ENCODE measurements around the gene IRAK1.

Gene IRAK1

DNA sequence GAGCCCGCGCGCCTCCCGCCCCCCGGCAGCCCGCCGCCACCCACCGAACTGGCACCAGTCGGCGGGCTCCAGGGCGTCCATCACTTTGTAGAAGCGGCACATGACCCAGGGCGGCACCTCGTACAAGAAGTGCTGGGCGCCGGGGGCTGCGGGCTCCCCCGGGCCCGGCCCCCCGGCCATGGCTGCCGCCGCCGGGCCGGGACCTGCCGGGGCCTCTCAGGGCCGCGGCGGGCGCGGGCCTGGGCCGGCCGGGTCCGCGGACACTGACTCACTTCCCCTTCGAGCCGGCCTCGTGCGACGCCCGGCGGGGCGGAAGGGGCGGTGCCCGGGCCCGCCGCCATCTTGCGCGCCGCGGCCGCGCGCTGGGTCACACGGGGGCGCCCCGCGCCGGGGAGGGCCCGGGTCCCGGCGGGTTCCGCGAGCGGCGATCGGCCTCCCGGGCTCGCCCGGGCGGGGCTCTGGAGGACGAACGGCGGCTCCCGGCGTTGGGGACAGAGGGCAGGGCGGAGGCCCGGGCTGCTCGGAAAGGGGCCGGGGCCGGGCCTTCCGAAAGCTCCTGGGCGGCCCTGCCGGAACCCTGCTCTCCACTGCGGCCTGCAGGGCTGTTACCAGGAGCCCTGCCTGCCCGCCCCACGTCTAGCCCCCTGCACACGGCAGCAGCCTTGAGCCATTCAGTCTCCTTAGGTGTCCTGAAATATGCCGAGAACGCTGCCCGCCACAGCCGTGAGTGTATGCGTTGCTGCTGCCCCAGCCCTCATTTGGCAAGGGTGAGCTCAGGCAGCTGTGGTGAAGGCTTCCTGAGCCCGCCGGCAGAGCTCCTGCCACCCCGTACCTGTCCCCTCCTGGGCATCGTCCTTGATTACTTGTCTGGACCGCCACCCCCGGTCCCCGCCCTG lies at the start of gene IRAK1:
TSS of gene IRAK1 (minus strand) at position 270 of the 896 bp plus-strand sequence. CDS start at position 180, 90 bp downstream.
- no peak for DNase-seq (ENCODE audit: low read depth in 2 of 2)

DNA sequence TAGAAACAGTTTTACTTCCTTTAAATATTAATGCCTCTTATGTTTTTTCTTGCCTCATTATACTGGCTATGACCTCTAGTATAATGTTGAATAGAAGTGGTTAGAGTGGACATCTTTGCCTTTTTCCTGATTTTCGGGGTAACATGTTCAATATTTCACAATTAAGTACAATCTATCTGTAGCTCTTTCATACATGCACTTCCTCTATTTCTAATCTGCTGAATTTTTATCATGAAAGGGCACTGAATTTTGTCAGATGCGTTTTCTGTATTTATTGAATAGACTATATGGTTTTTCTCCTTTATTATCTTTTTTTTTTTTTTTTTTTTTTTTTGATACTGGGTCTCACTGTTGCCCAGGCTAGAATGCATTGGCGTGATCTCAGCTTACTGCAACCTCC lies 48.9 kb upstream of the IRAK1 start:
- DNase-seq (ENCODE audit: low read depth in 2 of 2) = no peak

DNA sequence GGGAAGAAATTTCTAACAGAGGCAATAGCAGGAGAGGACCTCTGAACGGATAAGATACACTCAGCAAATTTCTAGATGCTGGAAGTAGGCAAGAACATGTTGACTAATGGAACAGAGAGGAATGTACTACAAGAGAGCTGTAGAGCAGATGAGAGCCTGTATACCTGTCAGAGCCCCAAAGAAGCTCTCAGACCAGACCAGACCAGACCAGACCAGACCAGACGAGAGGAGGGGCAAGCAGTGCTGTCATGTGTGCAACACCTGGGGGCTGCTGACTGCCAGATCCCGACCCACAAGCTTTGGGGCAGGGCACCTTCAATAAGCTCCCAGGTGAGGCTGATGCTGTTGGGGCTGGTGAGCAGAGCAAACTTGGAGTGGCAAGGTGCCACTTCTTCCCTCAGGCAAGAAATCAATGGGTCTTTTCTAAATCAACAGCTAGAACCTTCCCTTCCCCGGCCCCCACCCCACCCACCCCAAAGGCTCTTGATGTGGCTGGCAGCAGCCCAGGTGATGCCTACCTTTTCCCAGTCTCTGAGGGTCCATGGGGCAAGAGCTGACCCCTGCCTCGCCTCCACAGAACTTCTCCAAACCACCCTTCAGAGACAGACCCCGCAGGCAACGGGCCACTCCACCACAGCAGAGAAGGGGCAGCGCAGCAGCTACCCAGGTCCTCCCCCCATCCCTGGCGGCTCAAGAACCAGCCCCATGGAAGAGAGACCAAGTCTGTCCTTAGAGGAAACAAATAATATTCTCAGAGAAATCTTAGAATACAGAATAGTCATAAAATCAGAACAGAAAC lies 45.1 kb upstream of the IRAK1 start:
- no peak for DNase-seq (ENCODE audit: low read depth in 2 of 2)

GRCh38 chrX:154063234-154063633 lies 43.5 kb upstream of the IRAK1 start:
- no peak for DNase-seq (ENCODE audit: low read depth in 2 of 2)

DNA sequence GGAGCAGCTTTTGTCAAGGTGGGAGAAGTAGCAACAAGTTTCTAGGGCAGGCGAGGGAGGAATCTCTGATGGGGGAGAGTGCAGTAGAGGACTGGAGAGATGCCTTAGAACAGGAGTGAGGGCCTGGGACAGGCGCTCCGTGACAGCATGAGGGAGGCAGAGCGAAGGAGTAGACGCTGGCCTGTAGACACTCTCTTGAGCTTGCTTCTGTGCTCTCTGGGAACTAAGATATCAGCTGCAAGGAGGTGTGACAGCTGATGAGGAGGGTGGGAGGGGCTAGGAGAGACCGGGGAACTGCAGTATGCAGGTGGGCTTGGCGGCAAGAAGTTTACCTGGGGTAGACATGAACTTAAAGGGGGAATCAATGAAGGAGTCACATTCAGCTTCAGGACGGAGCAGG lies 42.1 kb upstream of the IRAK1 start:
- no peak for DNase-seq (ENCODE audit: low read depth in 2 of 2)

DNA sequence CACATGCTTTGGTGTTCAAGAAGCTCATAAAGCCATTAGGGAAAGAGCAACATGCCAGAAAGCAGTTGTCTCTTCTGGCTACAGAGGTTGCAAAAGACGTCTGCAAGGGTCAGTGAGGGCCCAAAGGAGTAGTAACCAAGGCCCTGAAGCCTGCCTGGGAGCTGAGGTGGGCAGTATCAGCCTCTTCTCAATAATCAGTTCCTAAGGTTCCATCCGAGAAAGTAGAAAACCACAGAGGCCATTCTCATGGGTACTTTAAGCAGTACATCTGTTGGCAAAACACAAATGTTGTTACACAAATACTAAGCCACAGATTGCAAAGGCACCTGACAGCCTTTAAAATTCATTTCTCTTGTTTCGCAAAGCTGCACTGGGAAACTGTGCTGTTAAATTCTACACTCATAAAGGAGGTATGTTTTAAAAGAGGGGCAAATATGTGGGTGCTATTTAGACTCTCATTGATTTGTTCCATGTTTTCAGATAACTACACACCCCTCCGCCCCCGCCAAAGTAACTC lies 40.1 kb upstream of the IRAK1 start:
- no peak for DNase-seq (ENCODE audit: low read depth in 2 of 2)

DNA sequence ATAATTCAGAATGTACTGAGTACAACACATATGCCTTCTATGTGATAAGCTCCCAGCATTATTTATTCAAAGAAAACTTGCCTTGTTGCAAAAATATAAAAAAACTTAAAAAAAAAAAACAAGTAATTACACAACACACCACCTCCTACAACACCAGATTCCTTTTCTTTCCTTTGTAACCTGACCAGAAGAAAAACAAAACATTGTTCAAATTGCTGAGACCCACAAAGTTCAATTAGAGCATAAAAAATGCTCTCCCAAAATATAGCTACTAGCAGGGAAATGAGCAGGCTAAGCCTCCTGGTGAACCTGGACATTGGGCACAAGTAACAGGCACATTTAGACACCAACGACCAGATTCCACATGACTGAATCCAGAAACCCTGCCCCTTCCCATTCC lies 39.5 kb upstream of the IRAK1 start:
- no peak for DNase-seq (ENCODE audit: low read depth in 2 of 2)

DNA sequence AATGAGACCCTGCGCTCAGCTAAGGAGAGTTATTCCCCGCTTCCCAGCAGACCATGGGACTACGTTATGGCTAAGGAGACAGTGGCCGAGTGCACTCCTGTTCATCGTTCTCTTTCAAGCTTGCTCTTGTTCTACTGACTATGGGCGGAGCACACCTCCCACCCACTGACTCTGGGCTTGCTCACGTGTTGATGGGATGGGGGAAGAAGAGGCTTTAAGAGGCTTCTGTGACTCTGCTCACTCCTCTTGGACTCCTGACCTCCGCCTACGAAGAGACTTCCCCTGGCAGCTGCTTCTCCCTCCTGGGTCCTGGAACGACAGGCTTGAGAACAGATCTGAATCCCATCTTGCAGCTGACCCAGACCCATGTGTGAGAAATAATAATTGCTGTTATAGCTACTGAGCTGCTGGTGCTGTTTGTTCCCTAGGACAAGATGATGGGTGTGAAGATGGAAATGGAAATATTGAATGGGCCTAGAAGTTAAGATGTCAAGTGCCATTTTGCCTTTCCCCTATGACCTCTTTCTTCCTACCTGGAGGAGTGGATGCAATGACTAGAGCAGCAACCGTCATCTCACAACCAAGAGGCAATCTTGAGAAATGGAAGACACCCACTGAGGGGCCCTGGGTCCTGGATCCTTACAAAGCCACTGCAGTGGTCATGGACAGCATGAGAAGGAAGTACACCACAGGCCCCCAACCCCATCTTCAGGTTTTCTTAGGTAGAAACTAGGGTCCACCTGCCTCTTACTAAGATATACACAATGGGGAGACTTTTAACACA lies 38.7 kb upstream of the IRAK1 start:
- DNase-seq (ENCODE audit: low read depth in 2 of 2) = no peak

DNA sequence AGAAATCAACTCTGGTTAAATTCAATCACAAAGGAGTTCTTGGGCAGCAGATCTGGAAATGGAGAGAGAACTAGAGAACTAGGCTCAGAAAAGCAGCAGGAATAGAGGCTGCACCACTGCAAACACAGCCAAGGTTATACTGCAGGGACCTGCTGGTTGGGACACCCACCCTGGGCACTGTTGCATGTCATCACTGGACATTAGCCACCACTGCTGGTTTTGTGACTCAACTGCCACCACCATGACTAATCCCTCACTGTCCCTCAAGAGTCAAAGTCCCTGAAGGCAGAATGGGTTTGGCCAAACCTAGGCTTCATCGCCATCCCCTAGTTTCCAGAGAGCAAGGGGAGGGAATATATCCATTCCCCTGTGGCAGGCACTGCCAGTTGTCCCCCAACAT lies 38.1 kb upstream of the IRAK1 start:
- no peak for DNase-seq (ENCODE audit: low read depth in 2 of 2)

GRCh38 chrX:154056770-154057241 lies 37.1 kb upstream of the IRAK1 start:
- DNase-seq (ENCODE audit: low read depth in 2 of 2) = no peak

DNA sequence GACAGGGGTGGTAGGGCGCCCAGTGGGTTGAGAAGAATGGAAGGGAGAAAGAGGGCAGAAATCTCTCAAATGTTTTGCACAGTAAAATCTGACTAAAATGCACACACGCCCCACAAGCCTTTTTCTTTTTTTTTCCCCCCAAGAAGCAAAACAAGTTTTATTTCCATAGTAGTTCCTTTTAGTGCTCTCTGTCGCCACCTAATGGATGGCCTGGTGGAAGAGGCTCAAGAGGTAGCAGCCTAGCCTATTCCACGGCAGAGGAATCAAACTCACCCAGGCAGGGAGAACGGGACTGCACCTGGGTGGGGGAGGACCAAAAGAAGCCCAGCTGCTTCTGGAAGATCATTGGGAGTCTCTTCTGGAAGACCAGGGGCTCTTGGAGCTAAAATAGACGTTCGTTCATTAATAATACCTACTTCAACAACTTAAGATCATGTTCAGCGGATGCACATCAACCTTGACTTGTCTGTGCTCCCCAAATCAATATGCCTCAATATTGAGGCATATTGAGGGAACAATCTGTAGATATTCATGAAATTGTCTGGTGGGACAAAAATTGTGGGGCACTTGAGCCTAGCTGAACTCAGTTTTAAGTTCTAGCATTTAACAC lies 31.6 kb upstream of the IRAK1 start:
- peak; percentile 15 to 67 for DNase-seq (ENCODE audit: low read depth in 2 of 2)

GRCh38 chrX:154050113-154050495 lies 30.4 kb upstream of the IRAK1 start:
- no peak for DNase-seq (ENCODE audit: low read depth in 2 of 2)

DNA sequence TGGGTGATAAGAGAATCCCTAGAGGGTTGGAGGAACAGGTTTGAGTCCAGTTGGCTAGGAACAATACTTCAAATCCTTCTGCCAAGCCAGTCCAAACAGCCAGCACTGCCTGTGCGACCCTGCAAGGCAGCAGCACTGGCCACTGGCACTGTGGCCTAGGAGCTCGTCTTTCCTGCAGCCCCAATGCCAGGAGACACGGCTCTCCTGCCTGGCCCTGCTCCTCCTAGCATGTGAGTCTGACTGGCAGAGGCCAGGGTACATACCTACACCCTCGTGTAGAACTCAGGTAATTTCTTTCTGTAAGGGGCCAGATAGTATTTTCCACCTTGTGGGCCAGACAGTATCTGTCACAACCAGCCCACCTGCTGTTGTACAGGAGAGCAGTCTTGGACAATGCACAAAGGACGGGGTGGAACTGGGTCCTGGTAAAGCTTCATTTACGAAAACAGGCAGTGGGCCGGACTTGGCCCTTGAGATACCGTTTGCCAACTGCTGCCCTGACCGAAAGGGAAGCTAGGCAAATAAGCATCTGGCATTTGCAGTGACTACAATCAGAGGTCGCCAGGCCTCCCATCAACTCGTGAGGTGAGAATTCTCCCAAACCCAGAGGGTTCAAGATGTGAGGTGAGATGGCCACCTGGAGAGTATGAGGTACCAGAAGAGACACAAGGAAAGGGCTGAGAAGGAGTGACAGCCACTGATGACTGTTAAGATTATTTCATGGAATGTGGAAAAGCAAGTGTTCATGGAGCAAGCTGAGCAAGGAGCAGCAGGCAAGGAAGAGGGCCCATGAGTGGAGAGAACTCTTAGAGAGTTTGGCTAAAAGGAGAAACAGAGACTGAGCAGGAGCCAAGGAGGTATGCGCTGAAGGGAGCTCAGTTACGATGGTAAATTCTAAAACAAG lies 29.8 kb upstream of the IRAK1 start:
- no peak for DNase-seq (ENCODE audit: low read depth in 2 of 2)

- no peak for DNase-seq (ENCODE audit: low read depth in 2 of 2)
These were observed 28.7 kb upstream of the IRAK1 start for GRCh38 chrX:154048398-154048797.

DNA sequence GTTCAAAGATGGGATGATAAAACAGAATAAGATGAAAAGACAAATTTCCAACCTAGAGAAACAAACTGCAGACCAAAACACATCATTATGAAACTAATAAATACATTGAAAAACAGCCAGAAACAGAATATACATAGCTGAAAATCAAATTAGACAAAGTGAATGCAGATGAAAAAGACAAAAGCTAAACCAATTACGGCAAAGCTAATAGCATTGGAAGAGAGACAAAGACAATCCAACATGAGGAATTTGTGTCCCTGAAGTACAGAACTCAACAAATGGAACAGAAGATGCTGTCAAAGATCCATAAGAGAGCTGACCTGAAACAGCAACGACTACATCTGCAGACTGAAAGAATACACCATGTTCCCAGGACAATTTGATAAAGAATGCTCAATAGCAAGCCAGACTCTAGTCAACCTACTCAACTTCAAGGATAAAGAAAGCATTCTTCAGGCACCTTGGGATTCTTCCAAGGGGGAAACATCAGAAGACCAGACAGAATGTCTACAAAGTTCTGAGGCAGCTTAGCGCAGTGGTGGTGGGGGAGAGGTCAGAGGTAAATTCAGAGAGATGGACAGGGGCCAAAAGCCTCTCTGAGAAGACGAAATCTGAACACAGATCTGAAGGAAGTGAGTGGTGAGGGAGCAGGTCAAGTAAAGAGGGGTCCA lies 27.4 kb upstream of the IRAK1 start:
- no peak for DNase-seq (ENCODE audit: low read depth in 2 of 2)

GRCh38 chrX:154046031-154046781 lies 26.5 kb upstream of the IRAK1 start:
- no peak for DNase-seq (ENCODE audit: low read depth in 2 of 2)

GRCh38 chrX:154044091-154044490 lies 24.4 kb upstream of the IRAK1 start:
- DNase-seq (ENCODE audit: low read depth in 2 of 2) = no peak

DNA sequence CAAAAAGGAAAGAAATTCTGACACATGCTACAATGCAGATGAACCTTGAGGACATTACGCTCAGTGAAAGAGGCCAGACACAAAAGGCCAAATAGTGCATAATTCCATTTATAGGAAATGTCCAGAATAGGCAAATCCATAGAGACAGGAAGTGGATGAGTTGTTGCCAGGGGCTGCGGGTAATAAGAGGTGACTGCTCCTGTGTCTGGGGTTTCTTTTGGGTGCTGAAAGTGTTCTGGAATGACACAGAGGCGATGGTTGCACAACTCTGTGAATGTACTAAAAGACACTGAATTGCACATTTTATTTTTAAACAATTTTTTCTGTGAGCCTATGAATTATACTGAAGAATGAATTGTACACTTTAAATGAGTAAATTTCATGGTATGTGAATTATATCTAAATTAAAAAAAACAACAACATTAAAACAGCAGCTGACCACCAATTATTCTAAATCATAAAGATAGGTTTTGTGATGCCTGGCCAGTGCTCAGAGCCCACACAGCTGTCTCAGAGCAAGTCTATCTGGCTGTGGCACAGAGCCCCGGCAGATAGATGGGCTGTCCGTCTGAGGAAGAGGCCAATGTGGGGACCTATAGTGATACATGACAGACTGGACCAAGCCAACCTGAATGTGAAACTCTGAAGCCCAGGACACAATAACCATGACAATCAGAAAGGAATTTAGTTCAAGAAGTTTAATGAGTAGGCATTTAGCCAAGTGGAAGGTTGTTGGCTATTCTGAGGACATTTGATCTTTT lies 23.5 kb upstream of the IRAK1 start:
- no peak for DNase-seq (ENCODE audit: low read depth in 2 of 2)
